ENCODE results near the gene NFIA. TPM values are rescaled to one million over a fixed set of nuclear protein-coding genes. Genes with fewer than 3 reads are reported as not detected.
A peak's percentile ranks its signal among the peaks of the same experiment; 100 is the strongest.

NFIA gene
- total RNA-seq, 1 donor from 2014 or later: 163 TPM

- no peaks in the 10 kb centered on the region for H3K9me3 Mint-ChIP-seq
- H3K4me1 Mint-ChIP-seq: peaks cover 55% of the 10 kb centered on the region
- no peak for DNase-seq (ENCODE audit: low spot score in 2 of 2, unreplicated experiment in 2 of 2)
- peak overlapping the region; percentile 5 for H3K27ac Mint-ChIP-seq
- no peak overlapping the region for H3K4me3 Mint-ChIP-seq
- H3K36me3 Mint-ChIP-seq: peaks cover 2% of the 10 kb centered on the region
- H3K27me3 Mint-ChIP-seq (ENCODE audit: low read depth): no peaks in the 10 kb centered on the region
- no peak for TF ChIP-seq CTCF (IDR thresholded peaks at IDR 0.05; ENCODE audit: unreplicated experiment)
Observed at GRCh38 chr1:61098906-61099437, 16.6 kb downstream of the NFIA start.

DNA sequence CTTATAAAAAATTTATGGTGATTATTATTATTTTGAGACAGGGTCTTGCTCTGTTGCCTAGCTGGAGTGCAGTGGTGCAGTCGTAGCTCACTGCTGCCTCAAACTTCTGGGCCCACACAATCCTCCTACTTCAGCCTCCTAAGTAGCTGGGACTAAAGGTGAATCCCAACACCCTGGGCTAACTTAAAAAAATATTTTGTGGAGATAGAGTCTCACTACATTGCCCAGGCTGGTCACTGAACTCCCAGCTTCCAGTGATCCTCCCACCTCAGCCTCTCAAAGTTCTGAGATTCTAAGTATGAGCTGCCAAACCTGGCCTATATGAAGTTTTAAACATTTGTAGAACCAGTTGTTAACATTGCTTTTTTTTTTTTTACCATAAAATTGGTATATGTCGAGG lies 18.2 kb downstream of the NFIA start:
- Mint-ChIP-seq H3K36me3 (peaks cover 2% of the 10 kb centered on the region), H3K27ac (no peak overlapping the region), H3K4me1 (peaks cover 44% of the 10 kb centered on the region), H3K27me3 (ENCODE audit: low read depth) (no peaks in the 10 kb centered on the region), H3K9me3 (no peaks in the 10 kb centered on the region), H3K4me3 (no peak overlapping the region)
- no peak for DNase-seq (ENCODE audit: low spot score in 2 of 2, unreplicated experiment in 2 of 2)
- no peak for TF ChIP-seq CTCF (IDR thresholded peaks at IDR 0.05; ENCODE audit: unreplicated experiment)

DNA sequence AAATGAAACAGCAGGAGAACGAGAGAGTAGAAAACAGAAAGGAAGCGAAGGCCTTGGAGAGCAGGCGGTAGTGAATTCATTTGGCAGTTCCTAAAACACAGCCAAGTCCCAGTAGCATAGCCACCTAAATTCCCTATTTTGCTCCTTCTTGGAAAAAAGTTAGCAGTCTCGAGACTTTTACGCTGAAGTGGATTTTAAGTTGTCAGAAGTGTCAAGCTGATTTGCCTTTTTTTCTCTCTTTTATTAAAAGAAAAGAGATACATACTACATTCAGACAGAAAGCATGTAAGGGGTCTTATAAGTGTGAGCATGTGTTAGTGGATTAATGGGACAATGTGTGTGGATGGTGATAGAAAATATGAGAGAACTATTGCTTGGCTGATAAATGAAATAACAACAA lies 19.2 kb downstream of the NFIA start:
- peaks cover 44% of the 10 kb centered on the region for H3K4me1 Mint-ChIP-seq
- no peaks in the 10 kb centered on the region for H3K9me3 Mint-ChIP-seq
- DNase-seq (ENCODE audit: low spot score in 2 of 2, unreplicated experiment in 2 of 2): no peak
- TF ChIP-seq CTCF (IDR thresholded peaks at IDR 0.05; ENCODE audit: unreplicated experiment): no peak
- no peaks in the 10 kb centered on the region for H3K27me3 Mint-ChIP-seq (ENCODE audit: low read depth)
- H3K27ac Mint-ChIP-seq: peak overlapping the region; percentile 57
- H3K36me3 Mint-ChIP-seq: peaks cover 5% of the 10 kb centered on the region
- H3K4me3 Mint-ChIP-seq: no peak overlapping the region

- H3K27ac Mint-ChIP-seq: peak overlapping the region; percentile 57
Observed at GRCh38 chr1:61102041-61102440, 19.7 kb downstream of the NFIA start.

DNA sequence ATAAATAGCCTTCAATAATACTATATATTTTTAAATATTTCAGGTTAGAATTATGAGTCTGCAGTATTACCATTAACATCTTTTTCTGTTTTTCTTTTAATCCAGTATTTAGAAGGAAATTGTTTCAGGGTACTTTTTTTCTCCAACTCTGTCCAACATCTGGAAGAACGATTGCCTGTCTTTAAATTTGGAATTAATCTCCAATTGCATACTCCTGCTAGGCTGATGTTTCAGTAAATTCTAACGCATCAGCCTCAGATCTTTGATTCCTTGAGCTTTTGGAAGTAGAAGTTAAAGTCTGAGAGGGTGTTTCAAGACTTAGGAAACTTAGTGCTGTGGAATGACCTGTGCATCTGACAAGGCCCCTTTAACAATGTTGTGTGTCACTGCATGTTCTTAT lies 20.3 kb downstream of the NFIA start:
- no peak for TF ChIP-seq CTCF (IDR thresholded peaks at IDR 0.05; ENCODE audit: unreplicated experiment)
- H3K4me1 Mint-ChIP-seq: peaks cover 37% of the 10 kb centered on the region
- peaks cover 6% of the 10 kb centered on the region for H3K36me3 Mint-ChIP-seq
- H3K4me3 Mint-ChIP-seq: no peak overlapping the region
- no peak overlapping the region for H3K27ac Mint-ChIP-seq
- H3K27me3 Mint-ChIP-seq (ENCODE audit: low read depth): no peaks in the 10 kb centered on the region
- no peak for DNase-seq (ENCODE audit: low spot score in 2 of 2, unreplicated experiment in 2 of 2)
- no peaks in the 10 kb centered on the region for H3K9me3 Mint-ChIP-seq

More at GRCh38 chr1:61102041-61102440, 19.7 kb downstream of the NFIA start:
- no peak overlapping the region for H3K4me3 Mint-ChIP-seq
- no peak for TF ChIP-seq CTCF (IDR thresholded peaks at IDR 0.05; ENCODE audit: unreplicated experiment)
- peaks cover 43% of the 10 kb centered on the region for H3K4me1 Mint-ChIP-seq
- DNase-seq (ENCODE audit: low spot score in 2 of 2, unreplicated experiment in 2 of 2): no peak
- H3K9me3 Mint-ChIP-seq: no peaks in the 10 kb centered on the region
- H3K36me3 Mint-ChIP-seq: peaks cover 5% of the 10 kb centered on the region
- H3K27me3 Mint-ChIP-seq (ENCODE audit: low read depth): no peaks in the 10 kb centered on the region

DNA sequence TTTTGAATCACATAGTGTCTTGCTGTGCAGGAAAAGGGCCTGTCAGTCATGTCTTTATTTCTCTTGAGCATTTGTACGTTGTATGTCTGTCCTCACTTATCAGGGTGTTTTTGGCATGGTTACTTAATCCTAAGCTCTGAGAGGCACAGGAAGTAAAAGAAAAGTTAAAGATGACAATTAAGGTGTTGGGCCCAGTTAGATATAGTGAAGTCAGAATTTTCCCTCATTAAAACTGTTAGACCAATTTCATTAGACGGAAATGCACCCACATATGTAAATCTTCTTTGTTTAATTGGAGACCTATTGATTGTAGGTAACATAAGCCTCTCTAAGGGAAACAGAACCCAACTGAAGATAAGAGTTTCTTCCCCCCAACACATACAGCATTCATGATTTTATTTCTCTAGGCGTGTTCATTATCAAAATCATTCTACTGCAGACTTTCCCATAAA lies 21.9 kb downstream of the NFIA start:
- Mint-ChIP-seq H3K4me3 (no peak overlapping the region), H3K4me1 (peaks cover 34% of the 10 kb centered on the region), H3K27me3 (ENCODE audit: low read depth) (no peaks in the 10 kb centered on the region), H3K27ac (no peak overlapping the region), H3K9me3 (peaks cover 4% of the 10 kb centered on the region), H3K36me3 (peaks cover 10% of the 10 kb centered on the region)
- DNase-seq (ENCODE audit: low spot score in 2 of 2, unreplicated experiment in 2 of 2): no peak
- no peak for TF ChIP-seq CTCF (IDR thresholded peaks at IDR 0.05; ENCODE audit: unreplicated experiment)
